Kidney (tissue), 14 donors: Measurements from ENCODE around the gene PTPRG. TPM values are rescaled to one million over a fixed set of nuclear protein-coding genes. Genes with fewer than 3 reads are reported as not detected.

ENCODE experiments used
- DNase-seq, 5 donors: peaks; one replicate each; pipeline ENCODE4 v3.0.0-alpha.2; 2013 to 2020
- FAIRE-seq: peaks from 2 replicates; lab custom pipeline; 2012; peaks lifted over from hg19 to GRCh38; lab: Jason Lieb, UNC
- H3K27ac ChIP-seq, 2 donors: one replicate each; pipeline ENCODE4 v1.7.0; 2013; ENCODE audit warnings: low read depth in 2 of 2, low read length in 2 of 2, inconsistent platforms in 1 of 2
- H3K27me3 ChIP-seq: one replicate; pipeline ENCODE4 v1.7.1; 2013; ENCODE audit warnings: low read length, inconsistent platforms; ENCODE audit not compliant: control insufficient read depth, insufficient read depth
- H3K36me3 ChIP-seq, 3 donors: one replicate each; pipeline versions ENCODE4 v1.7.0 to v1.7.1; 2013; ENCODE audit warnings: low read length in 3 of 3, control low read depth in 1 of 3, inconsistent platforms in 1 of 3; ENCODE audit not compliant: insufficient read depth in 3 of 3, control insufficient read depth in 2 of 3
- H3K4me1 ChIP-seq, 3 donors: one replicate each; pipeline versions ENCODE4 v1.7.0 to v1.7.1; 2013; ENCODE audit warnings: low read length in 3 of 3, inconsistent platforms in 1 of 3, low read depth in 1 of 3; ENCODE audit not compliant: control insufficient read depth in 2 of 3, insufficient read depth in 2 of 3
- H3K4me3 ChIP-seq, 3 donors: one replicate each; pipeline versions ENCODE4 v1.7.0 to v1.8.1; 2013; ENCODE audit warnings: low read length in 3 of 3, control low read depth in 1 of 3, inconsistent platforms in 1 of 3
- H3K9ac ChIP-seq, 3 donors: one replicate each; pipeline versions ENCODE4 v1.7.0 to v1.7.1; 2013; ENCODE audit warnings: low read length in 3 of 3, control low read depth in 1 of 3, inconsistent platforms in 1 of 3
- H3K9me3 ChIP-seq, 3 donors: one replicate each; pipeline versions ENCODE4 v1.7.0 to v1.7.1; 2013; ENCODE audit warnings: low read length in 3 of 3, control low read depth in 1 of 3, inconsistent platforms in 1 of 3; ENCODE audit not compliant: control insufficient read depth in 2 of 3, insufficient read depth in 1 of 3
- intact Hi-C: fragments of 100-400 bp; cut with DNase I; formaldehyde crosslinking; loops from one replicate; pipeline ENCODE4 v1.11.1; 2022
- polyA plus RNA-seq: library from polyadenylated mRNA; stranded (reverse); fragments of 350-450 nt; fragmentation: Illumina TruSeq; extraction: RNeasy Lipid Tissue Mini Kit (QIAGEN cat#74804); gene quantifications from one replicate; pipeline ENCODE4 v1.2.3, GENCODE V29; 2014; ENCODE audit warnings: low read depth, low replicate concordance; ENCODE audit not compliant: insufficient read depth
- total RNA-seq: library from RNA; stranded (reverse); fragmentation: NEBNext Ultra II Directional; extraction: Animal tissue kit (Norgen Biotek cat#: 25700); gene quantifications from one replicate; pipeline ENCODE4 v1.2.1, GENCODE V29; 2021
- TF ChIP-seq, protein P1 (sequence below): IDR thresholded peaks from 3 replicates; pipeline ENCODE4 v1.5.1; 2012; ENCODE audit warnings: mild to moderate bottlenecking, moderate library complexity, borderline replicate concordance; ENCODE audit not compliant: insufficient read depth; ENCODE audit errors: extremely low read depth
- donor health status: control.
- donor health status: control.
- donor health status: control.
- donor health status: control.
- donor health status: control.
- donor health status: DM: yes; HTN: yes; CAD: no.
- donor health status: Normal renal cell carcinoma (clear cell type).

Gene PTPRG
- total and polyA plus RNA-seq, 2 donors from 2014 or later, result 9.2 to 154 TPM

DNA sequence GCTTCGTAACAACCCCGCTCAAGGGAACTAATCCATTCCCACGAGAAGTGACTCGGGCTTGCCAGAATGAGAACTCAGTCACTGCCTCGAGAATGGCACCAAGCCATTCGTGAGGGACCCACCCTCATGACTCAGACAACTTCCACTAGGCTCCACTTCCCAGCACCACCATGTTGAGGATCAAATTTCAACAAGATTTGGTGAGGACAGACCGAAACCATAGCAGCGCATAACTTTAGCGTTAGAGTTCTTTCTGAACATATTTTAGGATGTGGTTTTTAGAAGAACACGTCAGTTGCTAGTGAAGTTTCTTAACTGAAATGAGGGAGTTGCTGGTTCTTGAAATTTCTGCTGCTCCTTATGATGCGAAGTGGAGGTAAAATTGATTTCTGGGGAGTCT lies 13.5 kb downstream of the PTPRG start:
- TF ChIP-seq, protein P1, sequence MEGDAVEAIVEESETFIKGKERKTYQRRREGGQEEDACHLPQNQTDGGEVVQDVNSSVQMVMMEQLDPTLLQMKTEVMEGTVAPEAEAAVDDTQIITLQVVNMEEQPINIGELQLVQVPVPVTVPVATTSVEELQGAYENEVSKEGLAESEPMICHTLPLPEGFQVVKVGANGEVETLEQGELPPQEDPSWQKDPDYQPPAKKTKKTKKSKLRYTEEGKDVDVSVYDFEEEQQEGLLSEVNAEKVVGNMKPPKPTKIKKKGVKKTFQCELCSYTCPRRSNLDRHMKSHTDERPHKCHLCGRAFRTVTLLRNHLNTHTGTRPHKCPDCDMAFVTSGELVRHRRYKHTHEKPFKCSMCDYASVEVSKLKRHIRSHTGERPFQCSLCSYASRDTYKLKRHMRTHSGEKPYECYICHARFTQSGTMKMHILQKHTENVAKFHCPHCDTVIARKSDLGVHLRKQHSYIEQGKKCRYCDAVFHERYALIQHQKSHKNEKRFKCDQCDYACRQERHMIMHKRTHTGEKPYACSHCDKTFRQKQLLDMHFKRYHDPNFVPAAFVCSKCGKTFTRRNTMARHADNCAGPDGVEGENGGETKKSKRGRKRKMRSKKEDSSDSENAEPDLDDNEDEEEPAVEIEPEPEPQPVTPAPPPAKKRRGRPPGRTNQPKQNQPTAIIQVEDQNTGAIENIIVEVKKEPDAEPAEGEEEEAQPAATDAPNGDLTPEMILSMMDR, result no peak
- intact Hi-C loops, result no loop called here
- no peak for DNase-seq
- Histone ChIP-seq H3K4me3 (no peak overlapping the region), H3K4me1 (peaks cover 0 to 8% (median 7%) of the 10 kb centered on the region in 3 donors), H3K9ac (no peak overlapping the region), H3K9me3 (no peaks in the 10 kb centered on the region), H3K27me3 (no peaks in the 10 kb centered on the region), H3K36me3 (no peaks in the 10 kb centered on the region), H3K27ac (no peak overlapping the region)
- no peak for FAIRE-seq

DNA sequence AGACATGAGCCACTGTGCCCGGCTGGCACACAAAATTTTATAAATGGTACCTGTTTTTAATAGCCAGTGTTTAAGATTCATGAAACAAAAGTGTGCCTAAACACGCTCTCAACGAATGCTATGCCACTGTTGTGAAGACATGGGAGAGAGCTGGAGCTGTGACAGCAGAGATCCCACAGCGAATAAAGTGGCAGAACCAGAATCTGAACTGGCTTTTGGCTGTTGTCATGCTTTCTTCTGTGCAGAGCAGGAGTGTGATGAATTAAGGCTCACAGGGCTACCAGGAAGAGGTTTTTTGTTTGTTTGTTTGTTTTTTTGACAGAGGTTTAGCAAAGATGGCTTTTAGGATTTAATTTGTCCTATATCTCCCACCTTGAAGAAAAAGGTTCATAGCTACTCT lies 14.5 kb downstream of the PTPRG start:
- Histone ChIP-seq H3K4me1 (peaks cover 0 to 12% (median 7%) of the 10 kb centered on the region in 3 donors), H3K9ac (no peak overlapping the region), H3K36me3 (no peaks in the 10 kb centered on the region), H3K9me3 (no peaks in the 10 kb centered on the region), H3K4me3 (no peak overlapping the region), H3K27ac (no peak overlapping the region), H3K27me3 (no peaks in the 10 kb centered on the region)
- FAIRE-seq (no peak), DNase-seq (no peak)
- TF ChIP-seq, protein P1, result no peak
- intact Hi-C loops, result no loop called here

DNA sequence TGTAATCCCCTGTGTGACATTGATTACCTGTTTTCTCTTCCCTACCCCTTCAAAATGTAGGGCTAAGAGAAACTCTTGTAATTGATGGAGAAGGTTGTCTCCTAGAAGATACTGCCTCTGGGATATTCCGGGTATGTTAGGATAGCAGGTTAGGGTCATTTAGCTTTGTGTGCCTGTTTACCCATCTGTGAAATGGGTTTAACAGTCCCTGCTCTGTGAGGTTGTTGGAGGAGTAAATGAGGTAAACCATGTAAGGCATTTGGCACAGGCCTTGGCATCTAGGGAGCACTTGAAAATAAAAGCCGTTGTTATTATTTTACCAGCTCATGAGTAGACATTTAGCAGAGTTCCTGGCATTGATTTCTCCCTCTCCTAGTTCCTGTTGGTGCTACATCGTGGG lies 16.4 kb downstream of the PTPRG start:
- H3K27me3 ChIP-seq, result no peaks in the 10 kb centered on the region
- no peak overlapping the region for H3K9ac ChIP-seq
- TF ChIP-seq, protein P1, result no peak
- H3K36me3 ChIP-seq, result no peaks in the 10 kb centered on the region
- no peak overlapping the region for H3K4me3 ChIP-seq
- no peak overlapping the region for H3K27ac ChIP-seq
- no peak for FAIRE-seq
- DNase-seq, result no peak
- intact Hi-C loops, result no loop called here
- H3K4me1 ChIP-seq, result peaks cover 0 to 9% (median 6%) of the 10 kb centered on the region in 3 donors
- H3K9me3 ChIP-seq, result no peaks in the 10 kb centered on the region
